GM21529 (cell line): ENCODE measurements around the gene PTGDR.

Experiments used
- ATAC-seq: cut with Tn5 transposase; IDR thresholded peaks from one replicate; pipeline ENCODE4 v1.9.1; 2021; ENCODE audit not compliant: unreplicated experiment

Gene PTGDR, protein sequence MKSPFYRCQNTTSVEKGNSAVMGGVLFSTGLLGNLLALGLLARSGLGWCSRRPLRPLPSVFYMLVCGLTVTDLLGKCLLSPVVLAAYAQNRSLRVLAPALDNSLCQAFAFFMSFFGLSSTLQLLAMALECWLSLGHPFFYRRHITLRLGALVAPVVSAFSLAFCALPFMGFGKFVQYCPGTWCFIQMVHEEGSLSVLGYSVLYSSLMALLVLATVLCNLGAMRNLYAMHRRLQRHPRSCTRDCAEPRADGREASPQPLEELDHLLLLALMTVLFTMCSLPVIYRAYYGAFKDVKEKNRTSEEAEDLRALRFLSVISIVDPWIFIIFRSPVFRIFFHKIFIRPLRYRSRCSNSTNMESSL

DNA sequence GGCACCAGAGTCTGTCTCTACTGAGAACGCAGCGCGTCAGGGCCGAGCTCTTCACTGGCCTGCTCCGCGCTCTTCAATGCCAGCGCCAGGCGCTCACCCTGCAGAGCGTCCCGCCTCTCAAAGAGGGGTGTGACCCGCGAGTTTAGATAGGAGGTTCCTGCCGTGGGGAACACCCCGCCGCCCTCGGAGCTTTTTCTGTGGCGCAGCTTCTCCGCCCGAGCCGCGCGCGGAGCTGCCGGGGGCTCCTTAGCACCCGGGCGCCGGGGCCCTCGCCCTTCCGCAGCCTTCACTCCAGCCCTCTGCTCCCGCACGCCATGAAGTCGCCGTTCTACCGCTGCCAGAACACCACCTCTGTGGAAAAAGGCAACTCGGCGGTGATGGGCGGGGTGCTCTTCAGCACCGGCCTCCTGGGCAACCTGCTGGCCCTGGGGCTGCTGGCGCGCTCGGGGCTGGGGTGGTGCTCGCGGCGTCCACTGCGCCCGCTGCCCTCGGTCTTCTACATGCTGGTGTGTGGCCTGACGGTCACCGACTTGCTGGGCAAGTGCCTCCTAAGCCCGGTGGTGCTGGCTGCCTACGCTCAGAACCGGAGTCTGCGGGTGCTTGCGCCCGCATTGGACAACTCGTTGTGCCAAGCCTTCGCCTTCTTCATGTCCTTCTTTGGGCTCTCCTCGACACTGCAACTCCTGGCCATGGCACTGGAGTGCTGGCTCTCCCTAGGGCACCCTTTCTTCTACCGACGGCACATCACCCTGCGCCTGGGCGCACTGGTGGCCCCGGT lies at the start of gene PTGDR:
Gene PTGDR, plus strand, starts transcription at position 198 of the 778 bp plus-strand sequence. Its CDS starts 117 bp downstream, at position 315.
- ATAC-seq: no peak

DNA sequence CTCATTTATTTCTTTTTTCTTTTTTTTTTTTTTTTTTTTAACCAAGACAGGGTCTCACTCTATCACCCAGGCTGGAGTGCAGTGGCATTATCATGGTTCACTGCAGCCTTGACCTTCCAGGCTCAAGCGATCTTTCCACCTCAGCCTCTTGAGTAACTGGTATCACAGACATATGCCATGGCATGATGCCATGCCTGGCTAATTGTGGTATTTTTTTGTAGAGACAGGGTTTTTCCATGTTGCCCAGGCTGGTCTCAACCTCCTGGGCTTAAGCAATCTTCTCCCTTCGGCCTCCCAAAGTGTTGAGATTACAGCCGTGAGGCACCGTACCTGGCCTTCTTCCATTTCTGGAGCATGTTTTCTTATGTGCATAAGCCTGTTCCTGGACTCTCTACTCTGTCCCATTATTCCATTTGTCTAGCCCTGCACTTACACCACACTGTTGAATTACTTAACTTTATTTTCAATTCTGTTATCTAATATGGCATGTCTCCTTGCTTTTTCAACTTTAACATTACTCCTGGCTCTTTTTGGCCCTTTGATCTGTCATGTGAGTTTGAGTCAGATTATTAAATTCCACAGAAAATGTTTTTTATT lies 47.9 kb upstream of the PTGDR start:
- ATAC-seq: no peak

DNA sequence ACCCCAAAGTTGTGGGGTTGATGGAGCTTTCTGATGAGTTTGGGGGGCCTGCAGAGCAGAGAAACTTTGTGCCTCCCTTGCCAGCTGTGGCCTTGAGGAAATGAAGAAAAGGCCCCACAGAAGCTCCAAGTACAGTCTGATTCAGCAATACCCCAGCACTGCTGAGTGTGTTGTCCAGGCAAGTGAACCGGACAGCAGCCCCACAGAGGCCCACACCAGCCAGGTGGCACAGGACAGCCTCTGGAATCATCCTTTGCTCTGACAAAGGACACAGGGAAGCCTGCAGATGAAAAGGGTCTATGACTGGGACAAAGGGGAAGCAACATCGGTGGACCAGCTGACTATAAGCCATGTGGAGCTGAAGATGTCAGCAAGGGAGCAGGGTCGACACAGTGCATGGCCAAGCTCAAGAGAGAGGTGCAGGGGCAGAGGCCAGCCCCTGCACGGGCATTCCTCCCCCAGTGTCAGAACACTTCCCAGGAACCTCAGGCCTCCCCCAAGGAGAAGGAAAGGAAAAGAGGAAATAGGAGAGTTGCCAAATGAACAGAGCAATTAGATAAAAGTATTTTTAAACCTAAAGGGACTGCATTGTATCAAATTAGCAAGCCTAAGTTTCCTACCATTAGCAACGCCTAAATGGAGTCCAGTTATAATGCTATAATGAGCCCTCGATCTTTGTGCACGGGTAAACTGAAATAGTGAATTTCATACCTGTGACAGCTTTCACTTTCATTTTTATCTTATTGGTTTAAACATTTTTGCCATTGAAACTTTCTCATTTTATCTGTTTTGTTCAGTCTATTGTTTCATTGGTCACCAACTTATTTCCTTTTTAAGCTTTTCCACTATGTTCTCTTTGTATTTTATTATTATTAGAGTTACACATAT lies 46.3 kb upstream of the PTGDR start:
- ATAC-seq: no peak

DNA sequence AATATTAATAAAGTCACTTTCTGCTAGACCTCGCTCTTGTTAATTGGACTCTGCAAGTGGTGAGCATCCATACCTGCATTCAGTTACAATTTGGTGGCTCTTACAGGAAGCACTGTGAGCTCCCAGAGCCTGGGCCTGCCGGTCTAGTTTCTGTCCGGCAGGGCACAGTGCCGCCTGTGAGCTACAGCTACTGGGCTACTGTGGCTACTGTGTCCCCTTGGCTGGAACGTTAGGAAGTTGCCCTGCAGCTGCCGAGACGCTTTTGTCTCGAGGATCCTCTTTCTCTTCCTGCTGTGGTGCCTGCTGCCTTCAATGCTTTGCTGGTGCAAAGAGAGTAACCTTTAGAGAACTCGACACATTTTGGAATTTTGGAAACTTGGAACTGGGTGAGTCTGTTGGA lies 44.6 kb upstream of the PTGDR start:
- no peak for ATAC-seq

DNA sequence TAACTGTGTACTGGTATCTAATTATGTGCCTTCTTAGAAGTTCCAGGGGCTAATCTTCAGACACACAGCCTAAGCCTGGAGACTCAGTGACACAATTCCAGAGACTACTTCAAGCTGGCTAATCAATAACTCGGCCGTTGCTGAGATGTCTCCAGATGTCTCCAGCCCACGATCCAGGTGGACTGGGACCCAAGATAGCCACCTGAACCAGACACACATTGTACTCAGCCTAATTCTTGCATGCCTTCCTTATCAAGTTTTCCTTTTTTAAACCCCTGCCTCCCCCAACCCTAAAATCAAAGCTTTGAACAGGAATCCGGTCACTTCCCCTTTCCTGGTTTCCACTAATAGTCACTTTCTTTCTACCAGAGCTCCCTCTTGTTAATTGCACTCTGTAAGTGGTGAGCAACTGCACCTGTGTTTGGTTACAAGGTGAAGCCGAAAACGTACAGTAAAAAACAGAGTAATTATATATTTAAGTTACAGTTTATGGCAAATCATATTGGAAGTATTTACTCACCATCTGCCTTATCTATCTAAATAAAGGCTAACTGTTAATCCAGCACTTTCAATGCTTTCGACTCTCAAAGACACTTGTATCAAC lies 39.8 kb upstream of the PTGDR start:
- no peak for ATAC-seq

DNA sequence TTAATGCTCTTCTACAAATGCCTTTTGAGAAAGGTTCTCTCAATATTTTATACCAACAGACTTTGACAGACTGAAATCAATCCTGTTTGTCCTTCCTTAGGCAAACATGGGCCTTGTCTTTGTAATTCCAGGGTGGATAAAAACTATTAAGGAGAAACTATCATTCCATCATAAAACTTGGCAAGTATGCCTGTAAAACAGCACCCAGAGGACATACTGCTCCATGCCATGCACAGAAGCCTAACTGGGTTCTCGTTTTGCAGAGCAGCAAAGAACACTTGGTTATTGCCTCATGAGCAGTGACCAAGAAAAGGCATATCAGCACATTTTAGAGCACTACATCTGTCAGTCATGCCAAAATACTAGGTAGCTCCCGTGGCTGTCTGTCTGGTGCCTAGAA lies 33.8 kb upstream of the PTGDR start:
- no peak for ATAC-seq

DNA sequence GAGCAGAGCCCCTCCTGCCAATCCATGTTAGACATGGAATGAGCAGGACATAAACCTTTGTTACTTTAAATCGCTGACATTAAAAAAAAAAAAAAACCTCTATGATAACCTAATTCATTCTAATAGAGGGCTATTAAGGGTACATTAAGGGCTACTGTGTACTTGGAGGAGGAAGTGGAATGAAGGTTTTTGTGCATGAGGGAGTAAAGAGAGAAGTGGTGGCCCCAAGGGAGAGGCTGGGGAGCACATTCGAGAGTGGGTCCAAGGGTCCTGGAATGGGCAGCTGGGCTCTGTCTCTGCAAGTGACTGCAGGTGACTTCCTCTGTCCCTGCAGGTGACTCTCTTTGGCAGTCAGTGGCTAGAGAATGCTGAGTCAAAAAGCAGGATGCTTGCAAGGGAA lies 32.1 kb upstream of the PTGDR start:
- no peak for ATAC-seq

DNA sequence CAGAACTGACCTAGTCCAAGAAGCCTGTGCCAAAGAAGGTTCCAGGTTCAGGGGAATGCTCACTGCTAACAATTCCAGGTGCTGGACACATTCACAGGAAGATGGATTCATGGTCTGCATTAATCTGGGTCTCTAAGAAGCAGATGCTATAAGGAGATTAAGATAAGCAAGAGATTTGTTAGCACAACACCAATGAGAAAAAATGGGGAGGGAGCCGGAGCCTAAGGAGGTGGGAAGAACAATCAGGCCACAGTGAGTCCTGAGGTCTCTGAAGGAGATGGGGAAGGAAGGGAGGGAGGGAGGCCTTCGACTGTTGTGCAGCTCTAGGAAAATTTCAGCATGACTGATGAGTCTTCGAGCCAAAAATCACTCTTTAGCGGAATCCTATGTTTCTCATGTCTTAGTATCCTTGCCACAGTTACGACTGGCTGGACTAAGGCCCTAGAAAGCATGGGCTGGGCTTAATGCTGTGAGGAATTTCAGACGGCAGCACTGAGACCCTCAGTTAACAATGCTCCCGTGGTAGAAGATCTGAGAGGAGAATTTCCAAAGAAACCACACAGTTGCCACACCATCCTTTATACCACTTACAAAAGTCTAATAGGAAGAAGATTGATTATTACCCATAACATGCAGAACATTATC lies 31.5 kb upstream of the PTGDR start:
- ATAC-seq: no peak

DNA sequence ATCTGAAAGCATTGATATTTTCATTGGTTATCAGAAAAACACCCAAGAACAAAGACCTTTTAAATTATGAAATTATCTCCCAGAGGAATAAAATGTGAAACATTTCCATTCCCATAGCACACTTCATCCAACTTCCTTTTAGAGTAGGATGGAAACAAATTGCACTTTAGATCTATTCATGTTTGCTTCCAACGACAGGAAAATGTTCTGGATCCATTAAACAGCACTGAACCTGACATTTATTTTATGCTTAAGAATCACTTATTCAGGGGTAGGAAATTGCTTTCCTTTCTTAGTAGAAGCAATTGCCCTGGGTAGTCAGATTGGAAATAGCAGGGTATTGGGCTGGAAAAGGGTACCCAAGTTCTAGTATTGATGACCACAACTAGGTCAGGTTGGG lies 28.8 kb upstream of the PTGDR start:
- ATAC-seq: no peak

DNA sequence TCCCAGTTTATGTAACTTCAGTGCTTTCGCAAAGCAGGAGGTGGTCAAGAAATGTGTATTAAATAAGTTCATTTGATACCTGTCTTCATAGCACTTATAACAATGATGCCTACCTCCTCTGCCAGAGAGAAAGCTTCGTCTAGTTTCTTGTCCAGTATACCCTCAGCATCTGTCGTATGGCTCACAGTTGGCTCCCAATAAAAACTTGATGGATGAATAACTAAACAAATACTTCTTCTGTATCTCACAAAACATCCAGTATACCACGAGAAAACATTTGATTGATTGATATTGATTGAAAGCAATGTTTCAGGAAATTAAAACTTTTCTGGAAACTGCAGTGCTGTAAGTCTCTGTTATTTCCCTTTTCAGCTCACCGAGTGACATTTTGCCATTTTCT lies 26.9 kb upstream of the PTGDR start:
- no peak for ATAC-seq

DNA sequence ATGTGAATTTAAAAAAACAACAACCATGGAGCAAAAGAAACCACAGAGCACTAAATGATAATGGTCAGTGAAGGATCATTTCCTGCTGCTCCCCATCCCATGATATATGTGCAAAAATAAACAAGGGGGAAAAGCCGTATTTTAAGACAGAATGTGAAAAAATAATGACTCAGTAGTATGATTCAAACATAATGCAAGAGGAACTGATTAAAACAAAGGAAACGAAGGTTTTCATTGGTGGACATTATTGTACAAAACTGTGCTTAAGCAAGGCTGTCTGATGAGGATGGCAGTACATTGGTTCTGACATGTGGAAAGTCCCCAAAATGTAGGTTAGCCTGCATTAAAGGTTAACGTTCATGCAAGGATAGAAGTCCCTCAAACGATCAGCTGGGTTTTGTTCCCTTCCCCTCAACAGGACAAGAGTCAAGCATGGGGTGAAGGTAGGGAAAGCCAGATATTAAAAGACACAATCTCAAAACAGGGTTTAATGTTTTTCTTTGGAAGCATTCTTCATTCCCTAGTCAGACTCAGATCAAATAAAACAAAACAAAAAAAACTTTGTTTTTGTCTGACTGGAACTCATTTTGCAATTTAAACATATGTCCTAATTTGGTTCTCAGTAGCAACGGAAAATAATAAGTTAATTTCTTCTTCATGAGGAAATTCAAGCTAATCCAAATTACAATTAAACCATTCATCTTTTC lies 26.3 kb upstream of the PTGDR start:
- ATAC-seq: no peak

DNA sequence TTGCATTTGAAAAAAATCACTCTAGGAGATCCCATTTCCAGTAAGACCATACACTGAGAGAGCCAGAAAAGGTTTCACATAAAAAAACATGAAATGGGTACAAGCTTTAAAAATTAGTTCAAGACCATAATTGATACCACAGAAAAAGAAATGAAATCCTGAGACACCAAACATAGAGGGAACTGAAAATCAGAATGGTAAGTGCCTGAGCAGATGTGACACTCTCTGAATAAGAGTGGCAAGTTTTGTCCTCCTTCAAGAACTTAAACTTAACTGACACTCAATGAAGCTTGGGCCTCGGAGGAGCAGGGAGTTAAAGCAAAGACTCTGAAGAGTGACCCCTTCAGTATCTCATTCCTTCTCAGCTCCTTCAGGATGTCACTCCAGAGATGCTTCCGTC lies 23.2 kb upstream of the PTGDR start:
- ATAC-seq: peak; percentile 79

DNA sequence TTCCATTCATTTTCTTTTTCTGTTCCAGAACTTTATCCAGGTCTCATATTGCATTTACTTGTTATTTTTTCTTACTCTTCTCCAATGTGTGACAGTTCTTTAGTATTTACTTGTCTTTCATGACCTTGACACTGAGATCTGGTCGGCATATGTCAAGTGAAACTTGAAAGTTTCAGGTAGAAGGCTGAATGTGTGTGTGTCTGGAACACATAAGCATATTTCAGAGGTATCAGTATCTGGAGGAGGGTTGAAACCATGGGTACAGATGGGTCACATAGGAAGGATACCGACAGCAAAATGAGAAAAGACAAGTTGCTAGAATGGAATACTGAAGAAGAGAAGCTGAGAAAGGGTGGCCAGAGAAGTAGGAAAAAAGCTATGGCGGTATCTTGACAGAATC lies 22.5 kb upstream of the PTGDR start:
- ATAC-seq: peak; percentile 44

DNA sequence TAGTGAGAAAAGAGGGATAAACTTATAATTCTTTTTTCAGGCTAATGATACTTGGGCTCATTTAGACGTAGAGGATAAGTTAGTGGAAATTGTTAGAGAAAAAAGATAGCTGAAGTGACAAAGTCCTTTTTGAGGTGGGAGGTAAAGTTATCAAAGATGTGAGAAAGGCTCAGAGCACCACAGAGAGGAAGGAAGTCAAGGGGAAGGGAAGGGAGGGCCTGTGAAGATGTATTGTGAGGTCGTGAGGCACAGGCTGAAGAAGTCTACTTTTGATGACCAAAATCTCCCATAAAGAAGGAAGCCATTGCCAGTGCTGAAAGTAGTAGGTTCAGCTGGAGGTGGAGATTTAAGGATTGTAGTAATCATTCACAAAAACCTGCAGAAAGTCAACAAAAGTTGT lies 19.4 kb upstream of the PTGDR start:
- ATAC-seq: no peak

DNA sequence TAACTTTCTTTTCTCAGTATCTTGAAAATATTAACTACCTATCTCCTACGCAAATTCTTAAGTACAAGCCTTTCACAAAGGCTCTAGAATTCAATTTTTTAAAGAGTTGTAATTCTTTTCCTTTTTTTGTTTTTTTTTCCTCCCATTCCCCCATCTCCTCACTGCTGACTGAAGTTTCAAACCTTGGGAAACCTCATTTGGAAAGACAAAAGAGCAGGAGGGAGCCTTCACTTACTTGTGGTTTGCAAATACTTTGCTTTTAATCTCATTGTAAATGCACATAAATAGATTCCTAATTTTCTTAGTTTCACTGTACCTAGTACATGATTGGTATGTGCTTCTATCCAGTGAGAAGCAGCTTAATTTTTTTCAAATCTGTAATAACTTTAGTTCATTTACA lies 15.8 kb upstream of the PTGDR start:
- ATAC-seq: no peak

DNA sequence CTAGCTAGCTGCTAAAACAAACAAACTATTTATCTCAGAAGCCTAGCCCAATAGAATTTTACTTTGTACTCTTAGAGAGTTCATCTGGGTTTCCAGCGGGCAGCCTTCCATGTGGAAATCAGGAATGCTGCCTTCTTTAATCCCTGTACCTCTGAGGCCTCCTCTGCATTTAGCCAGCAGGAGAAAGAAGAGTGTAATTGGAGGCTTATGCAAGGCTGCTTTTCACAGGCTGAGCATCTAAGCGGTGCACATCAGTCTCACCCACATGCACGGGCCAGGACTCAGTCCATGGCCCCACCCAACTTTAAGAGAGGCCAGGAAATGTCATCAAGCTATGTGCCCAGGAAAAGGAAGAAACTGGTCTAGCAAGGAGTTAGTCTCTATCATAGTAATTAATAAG lies 14.0 kb upstream of the PTGDR start:
- ATAC-seq: no peak

DNA sequence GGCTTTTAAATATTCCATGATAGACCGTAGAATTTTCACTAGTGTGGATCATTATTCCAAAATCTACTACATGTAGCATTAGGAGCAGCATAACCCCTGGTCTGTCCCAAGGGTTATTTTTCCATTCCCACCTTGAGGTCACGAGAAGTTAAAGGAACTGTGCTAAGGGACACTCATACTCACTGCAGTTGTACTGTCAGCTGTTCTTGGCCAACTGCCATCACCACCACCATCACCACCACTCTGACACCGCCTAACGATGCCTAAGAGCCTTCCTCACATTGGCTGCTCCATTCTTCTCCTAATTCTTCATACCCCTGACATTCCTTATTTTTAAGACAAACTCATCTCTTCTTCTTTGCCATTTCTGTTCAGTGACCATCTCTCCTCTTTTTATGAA lies 13.4 kb upstream of the PTGDR start:
- ATAC-seq: no peak

DNA sequence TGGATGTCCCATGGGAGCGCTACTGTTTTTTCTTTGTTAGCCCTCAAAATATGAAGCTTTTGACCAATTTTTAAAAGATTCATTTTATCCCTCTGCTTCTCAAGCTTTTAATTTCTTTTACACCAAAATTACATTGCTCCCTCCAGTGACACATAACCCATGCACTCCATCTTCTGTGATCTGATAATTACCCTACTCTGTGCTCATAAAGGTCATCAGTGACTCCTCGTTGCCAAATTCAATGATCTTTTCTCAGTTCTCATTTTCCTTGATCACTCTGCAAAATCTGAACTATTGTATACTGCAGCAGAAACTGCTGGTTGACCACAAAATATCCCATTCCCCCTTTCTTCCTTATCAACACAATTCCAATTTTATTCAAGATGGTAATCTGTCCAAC lies 8.7 kb upstream of the PTGDR start:
- no peak for ATAC-seq

DNA sequence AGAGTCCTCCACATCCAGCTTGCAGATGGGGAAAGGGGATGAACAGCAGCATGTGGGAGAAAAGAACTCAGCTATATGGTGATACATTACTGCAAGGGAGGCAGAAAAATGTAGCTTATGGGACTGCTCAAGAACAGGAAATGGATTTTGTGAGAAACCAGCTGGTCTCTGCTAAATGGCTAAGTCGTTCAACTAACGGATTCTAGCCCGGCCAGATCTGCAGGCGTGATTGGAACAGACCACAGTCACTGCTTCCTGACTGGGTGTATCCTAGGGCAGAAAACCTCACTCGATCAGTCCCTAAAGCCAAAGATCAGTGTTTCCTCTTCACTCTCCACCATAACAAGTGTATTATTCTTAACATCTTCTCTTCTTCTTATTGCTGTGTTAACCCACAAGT lies 8.1 kb upstream of the PTGDR start:
- no peak for ATAC-seq

DNA sequence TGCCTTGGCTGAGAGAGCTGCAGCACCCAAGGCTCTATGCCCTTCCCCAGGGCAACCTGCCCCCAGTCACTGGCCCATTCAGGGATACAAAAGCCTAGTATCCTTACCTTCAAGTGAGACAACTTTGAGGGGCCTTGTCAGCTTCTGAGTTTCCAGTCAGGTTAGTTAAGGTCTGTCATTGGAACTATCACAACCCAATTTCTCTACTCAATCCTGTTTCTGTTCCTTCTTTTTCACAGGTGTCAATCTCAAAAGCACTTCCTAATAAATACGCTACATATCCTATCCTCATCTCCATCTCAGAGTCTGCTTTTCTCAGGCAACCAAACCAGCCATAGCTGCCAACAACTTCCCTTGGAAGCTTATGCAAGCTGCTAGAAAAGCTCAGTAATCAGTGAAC lies 4.9 kb upstream of the PTGDR start:
- no peak for ATAC-seq
